ENCODE data around the gene FRAS1.
"Not testable (repeated sequence)": the region's sequence is repeated elsewhere in the genome, so short reads cannot be mapped to it uniquely, and the experiment has no call there.

Gene FRAS1

GRCh38 chr4:78075986-78076385 is 18.9 kb downstream of the FRAS1 start:
- in situ Hi-C loops (cut with MboI; ENCODE audit: low sequenced_read_pairs, unreplicated experiment) = no loop called here
- no peak for TF ChIP-seq CTCF (IDR thresholded peaks at IDR 0.05; ENCODE audit: borderline replicate concordance, control extremely low read depth, extremely low read depth, insufficient read depth, missing control alignments)
- no peak for DNase-seq (ENCODE audit: low spot score)

GRCh38 chr4:78078101-78078500 is 21.0 kb downstream of the FRAS1 start:
- in situ Hi-C loops (cut with MboI; ENCODE audit: low sequenced_read_pairs, unreplicated experiment) = no loop called here
- no peak for TF ChIP-seq CTCF (IDR thresholded peaks at IDR 0.05; ENCODE audit: borderline replicate concordance, control extremely low read depth, extremely low read depth, insufficient read depth, missing control alignments)
- no peak for DNase-seq (ENCODE audit: low spot score)

GRCh38 chr4:78079726-78080430 is 22.8 kb downstream of the FRAS1 start:
- no peak for TF ChIP-seq CTCF (IDR thresholded peaks at IDR 0.05; ENCODE audit: borderline replicate concordance, control extremely low read depth, extremely low read depth, insufficient read depth, missing control alignments)
- no peak for DNase-seq (ENCODE audit: low spot score)
- in situ Hi-C loops (cut with MboI; ENCODE audit: low sequenced_read_pairs, unreplicated experiment) = no loop called here

- in situ Hi-C loops (cut with MboI; ENCODE audit: low sequenced_read_pairs, unreplicated experiment) = no loop called here
- no peak for DNase-seq (ENCODE audit: low spot score)
- no peak for TF ChIP-seq CTCF (IDR thresholded peaks at IDR 0.05; ENCODE audit: borderline replicate concordance, control extremely low read depth, extremely low read depth, insufficient read depth, missing control alignments)
These were observed 24.4 kb downstream of the FRAS1 start for GRCh38 chr4:78081541-78081940.

- in situ Hi-C loops (cut with MboI; ENCODE audit: low sequenced_read_pairs, unreplicated experiment) = no loop called here
- DNase-seq (ENCODE audit: low spot score) = no peak
- no peak for TF ChIP-seq CTCF (IDR thresholded peaks at IDR 0.05; ENCODE audit: borderline replicate concordance, control extremely low read depth, extremely low read depth, insufficient read depth, missing control alignments)
These were observed 25.9 kb downstream of the FRAS1 start for GRCh38 chr4:78083035-78083434.

- TF ChIP-seq CTCF (IDR thresholded peaks at IDR 0.05; ENCODE audit: borderline replicate concordance, control extremely low read depth, extremely low read depth, insufficient read depth, missing control alignments) = no peak
These were observed 34.4 kb downstream of the FRAS1 start for GRCh38 chr4:78091534-78091933.

GRCh38 chr4:78092350-78092749 is 35.2 kb downstream of the FRAS1 start:
- DNase-seq (ENCODE audit: low spot score); in situ Hi-C loops (cut with MboI; ENCODE audit: low sequenced_read_pairs, unreplicated experiment): not testable (repeated sequence)

More at GRCh38 chr4:78091534-78091933, 34.4 kb downstream of the FRAS1 start:
- DNase-seq (ENCODE audit: low spot score) = no peak
- in situ Hi-C loops (cut with MboI; ENCODE audit: low sequenced_read_pairs, unreplicated experiment) = no loop called here

Measured in GM13976 (cell line).